Measurements from ENCODE around the gene OR4A47. TPM values are rescaled to one million over a fixed set of nuclear protein-coding genes. Genes with fewer than 3 reads are reported as not detected.
"Not testable (repeated sequence)": the region's sequence is repeated elsewhere in the genome, so short reads cannot be mapped to it uniquely, and the experiment has no call there.

OR4A47 gene
- not detected in 2 replicates for total RNA-seq (ENCODE audit: low replicate concordance)
- long read RNA-seq: 0 reads

- not testable (repeated sequence) for H3K4me3 Mint-ChIP-seq; H3K36me3 Mint-ChIP-seq; H3K27ac Mint-ChIP-seq; DNase-seq (ENCODE audit: extremely low spot score, unreplicated experiment); H3K27me3 Mint-ChIP-seq; H3K4me1 Mint-ChIP-seq (ENCODE audit: unreplicated experiment); H3K9me3 Mint-ChIP-seq
Measured at GRCh38 chr11:48488493-48488892, at the start of gene OR4A47. Gene OR4A47, plus strand, starts transcription at chr11:48488793. Its CDS starts 0 bp downstream, at chr11:48488793.

- H3K27ac Mint-ChIP-seq; H3K27me3 Mint-ChIP-seq; H3K36me3 Mint-ChIP-seq; H3K9me3 Mint-ChIP-seq; DNase-seq (ENCODE audit: extremely low spot score, unreplicated experiment); H3K4me1 Mint-ChIP-seq (ENCODE audit: unreplicated experiment); H3K4me3 Mint-ChIP-seq: not testable (repeated sequence)
Measured at GRCh38 chr11:48455909-48456308, 32.7 kb upstream of the OR4A47 start.

GRCh38 chr11:48473966-48474365, 14.6 kb upstream of the OR4A47 start:
- not testable (repeated sequence) for H3K4me3 Mint-ChIP-seq; H3K36me3 Mint-ChIP-seq; H3K27me3 Mint-ChIP-seq; H3K9me3 Mint-ChIP-seq; DNase-seq (ENCODE audit: extremely low spot score, unreplicated experiment); H3K27ac Mint-ChIP-seq; H3K4me1 Mint-ChIP-seq (ENCODE audit: unreplicated experiment)

- not testable (repeated sequence) for H3K4me3 Mint-ChIP-seq; H3K36me3 Mint-ChIP-seq; H3K4me1 Mint-ChIP-seq (ENCODE audit: unreplicated experiment); DNase-seq (ENCODE audit: extremely low spot score, unreplicated experiment); H3K9me3 Mint-ChIP-seq; H3K27me3 Mint-ChIP-seq; H3K27ac Mint-ChIP-seq
Measured at GRCh38 chr11:48474703-48475102, 13.9 kb upstream of the OR4A47 start.

- H3K9me3 Mint-ChIP-seq; H3K27me3 Mint-ChIP-seq; DNase-seq (ENCODE audit: extremely low spot score, unreplicated experiment); H3K27ac Mint-ChIP-seq; H3K4me1 Mint-ChIP-seq (ENCODE audit: unreplicated experiment); H3K36me3 Mint-ChIP-seq; H3K4me3 Mint-ChIP-seq: not testable (repeated sequence)
Measured at GRCh38 chr11:48506169-48506568, 17.6 kb downstream of the OR4A47 start.

GRCh38 chr11:48538991-48539390, 50.4 kb downstream of the OR4A47 start:
- no peaks in the 10 kb centered on the region for H3K4me1 Mint-ChIP-seq (ENCODE audit: unreplicated experiment)
- H3K27me3 Mint-ChIP-seq: no peaks in the 10 kb centered on the region
- no peak for DNase-seq (ENCODE audit: extremely low spot score, unreplicated experiment)
- no peaks in the 10 kb centered on the region for H3K36me3 Mint-ChIP-seq
- no peak overlapping the region for H3K27ac Mint-ChIP-seq
- no peak overlapping the region for H3K4me3 Mint-ChIP-seq
- H3K9me3 Mint-ChIP-seq: peaks cover 7% of the 10 kb centered on the region
- TF ChIP-seq CTCF (conservative IDR thresholded peaks at IDR 0.05): no peak

Other genes with a start within 250 kb of the OR4A47 start
- not detected in 2 replicates for gene OR4X2, start 243.7 kb upstream of the OR4A47 start, total RNA-seq (ENCODE audit: low replicate concordance)
- not detected in 2 replicates for gene OR4X1, start 224.9 kb upstream of the OR4A47 start, total RNA-seq (ENCODE audit: low replicate concordance)
- not detected in 2 replicates for gene OR4S1, start 182.6 kb upstream of the OR4A47 start, total RNA-seq (ENCODE audit: low replicate concordance)
- gene OR4C3, start 163.9 kb upstream of the OR4A47 start, total RNA-seq (ENCODE audit: low replicate concordance): not detected in 2 replicates
- not detected in 2 replicates for gene OR4C5, start 122.3 kb upstream of the OR4A47 start, total RNA-seq (ENCODE audit: low replicate concordance)